ENCODE data around the gene BBS10.
"Not testable (repeated sequence)": the region's sequence is repeated elsewhere in the genome, so short reads cannot be mapped to it uniquely, and the experiment has no call there.

The BBS10 gene

GRCh38 chr12:76348079-76348901, at the start of gene BBS10:
BBS10 (minus strand) TSS chr12:76348415; CDS start chr12:76348358, 57 bp downstream.
- peak; percentile 81 for DNase-seq (ENCODE audit: extremely low spot score, insufficient read length, low read depth)
- peak; percentile 95 for FAIRE-seq

DNA sequence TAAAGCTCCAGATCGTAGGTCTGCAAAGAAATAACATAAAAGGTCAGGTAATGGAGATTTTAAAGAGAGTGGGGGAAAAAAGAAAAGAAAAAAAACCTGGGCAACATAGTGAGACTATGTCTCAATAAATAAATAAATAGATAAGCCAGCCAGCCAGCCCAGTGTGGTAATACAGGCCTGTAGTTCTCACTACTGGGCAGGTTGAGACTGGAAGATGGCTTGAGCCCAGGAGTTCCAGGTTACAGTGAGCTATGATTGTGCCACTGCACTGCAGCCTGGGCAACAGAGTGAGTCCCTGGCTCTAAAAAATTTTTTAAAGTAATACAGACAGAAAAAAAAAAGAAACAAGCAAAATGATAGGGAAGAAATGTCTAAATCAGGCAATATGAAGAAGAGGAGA, 43.2 kb upstream of the BBS10 start:
- no peak for DNase-seq (ENCODE audit: extremely low spot score, insufficient read length, low read depth)
- no peak for FAIRE-seq

DNA sequence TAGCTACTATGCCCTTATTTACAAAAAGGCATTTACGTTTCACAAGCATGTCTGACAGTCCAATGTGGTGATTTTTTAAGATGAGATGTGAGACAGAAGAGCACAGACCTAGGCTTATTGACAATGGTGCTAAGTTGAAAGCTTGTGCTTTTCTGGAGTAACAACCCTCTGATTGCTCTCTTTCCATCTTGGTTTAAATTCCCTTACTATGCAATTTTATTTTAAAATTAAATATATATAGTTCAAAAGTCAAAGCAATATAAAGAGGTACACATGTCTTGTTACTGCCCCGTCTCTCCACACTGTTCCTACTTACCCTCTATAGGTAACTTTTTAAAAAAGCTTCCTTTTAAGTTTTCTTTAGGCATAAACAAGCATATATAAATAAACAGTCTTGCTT, 39.4 kb upstream of the BBS10 start:
- FAIRE-seq: no peak

DNA sequence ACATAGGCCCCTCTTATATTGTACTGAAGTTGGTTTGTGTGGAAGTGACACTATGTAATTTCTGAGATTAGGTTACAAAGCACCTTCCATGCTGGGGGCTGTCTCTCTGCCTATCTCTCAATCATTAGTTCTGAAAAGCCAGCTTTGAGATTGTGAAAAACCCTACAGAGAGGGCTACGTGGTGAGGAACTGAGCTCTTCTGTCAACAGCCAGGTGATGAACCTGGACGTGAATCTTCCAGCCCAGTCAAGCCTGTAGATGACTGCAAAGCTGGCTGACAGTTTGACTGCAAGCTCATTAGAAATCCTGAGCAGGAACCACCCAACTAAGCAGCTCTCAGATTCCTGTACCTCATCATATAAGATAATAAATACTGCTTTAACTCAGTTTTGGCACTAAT, 36.3 kb upstream of the BBS10 start:
- no peak for DNase-seq (ENCODE audit: extremely low spot score, insufficient read length, low read depth)
- FAIRE-seq: no peak

More for the DNA sequence above, 39.4 kb upstream of the BBS10 start:
- DNase-seq (ENCODE audit: extremely low spot score, insufficient read length, low read depth): no peak

GRCh38 chr12:76383988-76384387, 35.8 kb upstream of the BBS10 start:
- FAIRE-seq: no peak
- no peak for DNase-seq (ENCODE audit: extremely low spot score, insufficient read length, low read depth)

- FAIRE-seq: no peak
Measured at GRCh38 chr12:76379261-76379660, 31.0 kb upstream of the BBS10 start.

GRCh38 chr12:76376876-76377275, 28.7 kb upstream of the BBS10 start:
- DNase-seq (ENCODE audit: extremely low spot score, insufficient read length, low read depth); FAIRE-seq: not testable (repeated sequence)

More at GRCh38 chr12:76379261-76379660, 31.0 kb upstream of the BBS10 start:
- DNase-seq (ENCODE audit: extremely low spot score, insufficient read length, low read depth): no peak

DNA sequence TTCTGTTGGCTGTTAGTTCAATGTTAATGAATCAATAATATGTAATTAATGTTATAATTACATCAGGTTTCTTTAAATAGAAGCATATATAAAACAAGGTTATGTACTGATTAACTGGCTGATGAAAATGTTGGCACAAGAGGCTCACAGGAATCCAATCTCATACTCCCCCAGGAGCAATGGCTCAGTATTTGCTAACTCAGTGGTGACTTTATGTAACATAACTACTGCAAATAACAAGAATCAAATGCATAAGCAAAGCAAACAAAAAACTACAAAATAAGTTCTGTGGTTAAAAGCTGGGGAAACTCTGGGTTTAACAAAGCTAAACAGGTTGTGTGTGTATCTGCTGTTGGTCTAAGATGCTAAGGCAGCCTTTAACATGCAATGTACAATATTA, 27.7 kb upstream of the BBS10 start:
- DNase-seq (ENCODE audit: extremely low spot score, insufficient read length, low read depth) (no peak), FAIRE-seq (no peak)

- FAIRE-seq (no peak), DNase-seq (ENCODE audit: extremely low spot score, insufficient read length, low read depth) (no peak)
Measured at GRCh38 chr12:76375470-76375869, 27.3 kb upstream of the BBS10 start.

DNA sequence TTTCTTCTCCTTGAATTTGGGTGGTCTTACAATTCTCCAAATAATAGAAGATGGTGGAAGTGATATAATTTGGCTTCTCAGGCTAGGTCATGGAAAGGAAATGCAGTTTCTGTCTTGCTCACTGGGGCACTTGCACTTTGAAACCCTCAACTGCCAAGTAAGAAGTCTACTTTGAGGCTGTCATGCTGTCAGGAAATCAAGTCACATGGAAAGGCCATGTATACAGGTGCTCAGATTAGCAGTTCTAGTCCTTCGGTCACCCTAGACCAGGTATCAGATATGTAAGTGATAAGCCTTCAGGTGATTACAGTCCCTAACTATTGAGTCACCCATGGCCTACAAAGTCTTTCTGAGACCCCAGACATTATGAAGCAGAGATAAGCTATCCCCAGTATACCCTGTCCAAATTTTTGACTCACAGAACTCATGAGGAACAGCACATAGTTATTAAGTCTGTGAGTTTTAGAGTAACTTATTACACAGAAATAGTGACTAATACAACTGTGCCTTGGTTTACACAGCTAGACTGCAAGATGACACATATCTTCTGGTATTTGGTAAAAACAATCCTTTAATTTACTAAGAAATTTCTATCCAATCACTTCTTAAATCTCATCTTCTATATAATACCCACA, 26.3 kb upstream of the BBS10 start:
- FAIRE-seq (no peak), DNase-seq (ENCODE audit: extremely low spot score, insufficient read length, low read depth) (no peak)

DNA sequence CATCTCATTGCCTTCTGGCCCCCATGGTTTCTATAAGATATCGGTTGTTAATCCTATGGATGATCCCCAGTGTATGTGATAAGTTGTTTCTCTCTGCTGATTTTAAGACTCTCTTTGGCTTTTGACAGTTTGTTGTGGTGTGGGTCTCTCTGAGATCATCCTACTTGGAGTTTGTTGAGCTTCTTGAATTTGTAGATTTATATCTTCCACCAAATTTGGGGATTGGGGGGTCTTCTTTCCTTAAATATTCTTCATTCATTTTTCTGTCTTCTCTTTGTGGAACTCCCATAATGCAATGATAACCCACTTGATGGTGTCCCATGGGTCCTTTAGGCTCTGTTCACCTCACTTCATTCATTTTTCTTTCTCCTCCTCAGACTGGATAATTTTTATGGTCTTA, 20.0 kb upstream of the BBS10 start:
- FAIRE-seq: no peak
- DNase-seq (ENCODE audit: extremely low spot score, insufficient read length, low read depth): no peak

- no peak for DNase-seq (ENCODE audit: extremely low spot score, insufficient read length, low read depth)
- no peak for FAIRE-seq
Measured at GRCh38 chr12:76366163-76366562, 17.9 kb upstream of the BBS10 start.

GRCh38 chr12:76364131-76364530, 15.9 kb upstream of the BBS10 start:
- not testable (repeated sequence) for DNase-seq (ENCODE audit: extremely low spot score, insufficient read length, low read depth); FAIRE-seq

- DNase-seq (ENCODE audit: extremely low spot score, insufficient read length, low read depth): no peak
- FAIRE-seq: no peak
Measured at GRCh38 chr12:76360316-76360715, 12.1 kb upstream of the BBS10 start.

DNA sequence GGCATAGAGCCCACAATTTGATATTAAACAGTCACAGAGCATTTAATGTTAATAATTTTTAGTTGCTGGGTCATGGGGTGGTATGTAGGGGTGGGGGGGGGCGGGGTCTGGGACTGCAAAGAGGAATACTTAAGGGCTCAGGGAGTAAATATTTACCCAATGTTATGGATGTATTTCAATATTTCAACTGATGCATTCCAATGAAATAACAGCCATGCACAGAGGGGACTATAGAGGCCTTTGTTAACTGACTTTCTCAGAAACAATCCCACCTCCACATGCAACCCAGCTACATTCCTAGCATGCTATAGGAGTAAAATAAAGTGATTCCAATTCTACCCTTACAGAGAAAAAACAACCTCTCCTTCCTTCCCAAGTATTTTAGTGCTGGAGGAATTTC, 7.9 kb upstream of the BBS10 start:
- DNase-seq (ENCODE audit: extremely low spot score, insufficient read length, low read depth): no peak
- FAIRE-seq: no peak

GRCh38 chr12:76346798-76347420, 1.3 kb downstream of the BBS10 start:
- FAIRE-seq (peak; percentile 88), DNase-seq (ENCODE audit: extremely low spot score, insufficient read length, low read depth) (no peak)

DNA sequence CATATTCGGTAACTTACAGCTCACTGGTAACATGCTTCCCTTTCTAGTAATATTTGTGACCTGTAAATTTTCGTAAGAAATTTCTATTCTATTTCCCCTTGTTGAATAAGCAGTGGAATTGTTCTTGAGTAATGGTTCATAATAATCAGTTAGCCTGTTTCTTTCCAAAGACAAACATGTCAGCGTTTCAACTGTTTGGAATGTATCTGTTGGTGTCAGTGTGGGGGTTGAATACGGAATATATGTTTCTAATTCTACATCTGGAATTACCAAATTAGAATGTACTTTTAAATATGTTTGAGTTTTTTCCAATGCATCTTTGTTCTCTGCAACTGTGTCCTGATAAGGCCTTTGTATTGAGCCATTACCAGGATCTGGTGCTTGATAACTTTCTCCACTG, 2.0 kb downstream of the BBS10 start:
- no peak for FAIRE-seq
- DNase-seq (ENCODE audit: extremely low spot score, insufficient read length, low read depth): no peak

GRCh38 chr12:76345569-76345968, 2.6 kb downstream of the BBS10 start:
- FAIRE-seq (no peak), DNase-seq (ENCODE audit: extremely low spot score, insufficient read length, low read depth) (no peak)

- no peak for FAIRE-seq
- no peak for DNase-seq (ENCODE audit: extremely low spot score, insufficient read length, low read depth)
Measured at GRCh38 chr12:76341436-76342030, 6.7 kb downstream of the BBS10 start.

GRCh38 chr12:76340680-76341435, 7.4 kb downstream of the BBS10 start:
- FAIRE-seq: no peak
- no peak for DNase-seq (ENCODE audit: extremely low spot score, insufficient read length, low read depth)

Measured in GM18507 (cell line).